HK-2 (cell line): ENCODE measurements around the gene DENND4A.
"Not testable (repeated sequence)": the region's sequence is repeated elsewhere in the genome, so short reads cannot be mapped to it uniquely, and the experiment has no call there.

Source experiments
- DNase-seq: peaks from one replicate; pipeline ENCODE4 v3.0.0-alpha.2; 2018; ENCODE audit not compliant: unreplicated experiment

DENND4A gene

DNA sequence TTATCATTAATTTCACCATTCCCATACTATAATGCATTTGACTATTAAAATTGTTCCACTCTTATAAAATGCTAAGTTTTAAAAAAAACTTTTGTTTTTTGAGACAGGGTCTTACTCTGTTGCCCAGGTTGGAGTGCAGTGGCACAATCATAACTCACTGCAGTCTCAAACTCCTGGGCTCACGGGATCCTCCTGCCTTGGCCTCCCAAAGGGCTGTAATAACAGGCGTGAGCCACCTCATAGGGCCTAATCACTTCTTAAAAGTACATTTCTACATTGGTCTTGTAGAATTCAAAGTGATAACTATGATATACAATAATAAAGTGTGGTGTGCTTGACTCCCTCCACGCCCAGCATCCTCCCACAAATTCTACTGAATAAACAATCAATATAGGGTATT, 3.0 kb downstream of the DENND4A start:
- no peak for DNase-seq

DNA sequence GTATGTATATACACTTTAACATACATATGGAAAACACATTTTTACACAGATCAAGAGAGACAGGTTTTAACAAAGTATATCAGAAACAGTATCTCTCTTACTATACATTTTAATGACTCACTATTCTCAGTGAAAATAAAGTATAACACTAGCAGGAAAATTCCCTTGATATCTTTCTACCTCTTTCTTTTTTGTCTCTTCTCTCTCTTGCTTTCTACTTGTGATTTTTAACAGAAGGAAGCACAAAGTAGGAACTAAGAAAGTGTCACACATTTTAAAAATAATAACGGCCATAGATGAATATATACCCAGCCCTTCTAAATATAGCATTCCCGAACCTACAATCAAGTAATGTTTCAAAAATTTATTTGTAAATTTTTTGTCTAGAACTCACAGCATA, 4.8 kb downstream of the DENND4A start:
- DNase-seq = no peak

DNA sequence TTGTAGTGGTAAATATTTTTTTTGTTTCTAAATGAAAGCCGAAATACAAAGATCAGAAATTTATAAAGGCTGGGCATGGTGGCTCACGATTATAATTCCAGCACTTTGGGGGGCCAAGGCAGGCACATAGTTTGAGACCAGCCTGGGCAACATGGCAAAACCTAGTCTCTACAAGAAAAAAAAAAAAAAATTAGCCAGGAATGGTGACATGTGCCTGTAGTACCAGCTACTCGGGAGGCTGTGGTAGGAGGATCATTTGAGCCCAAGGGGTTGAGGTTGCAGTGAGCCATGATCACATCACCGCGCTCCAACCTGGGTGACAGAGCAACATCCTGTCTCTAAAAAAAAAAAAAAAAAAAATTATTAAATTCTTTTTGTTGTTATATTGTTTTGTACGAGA, 6.9 kb downstream of the DENND4A start:
- DNase-seq = no peak

DNA sequence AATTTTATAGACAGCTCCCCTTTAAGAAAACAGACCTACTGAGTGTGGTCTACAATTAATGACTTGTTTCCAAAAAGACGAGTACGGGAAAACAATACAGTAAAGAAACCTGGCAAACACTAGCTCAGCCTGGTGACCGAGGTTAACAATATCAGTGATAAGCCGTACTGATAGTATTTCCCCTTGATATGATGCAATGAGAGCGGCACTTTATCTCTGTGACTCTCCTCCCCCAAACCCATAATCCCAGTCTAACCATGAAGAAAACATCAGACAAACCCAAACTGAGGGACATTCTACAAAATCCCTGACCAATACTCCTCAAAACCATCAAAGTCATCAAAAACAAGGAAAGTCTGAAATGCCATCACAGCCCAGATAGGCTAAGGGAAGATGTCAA, 8.2 kb downstream of the DENND4A start:
- no peak for DNase-seq

DNA sequence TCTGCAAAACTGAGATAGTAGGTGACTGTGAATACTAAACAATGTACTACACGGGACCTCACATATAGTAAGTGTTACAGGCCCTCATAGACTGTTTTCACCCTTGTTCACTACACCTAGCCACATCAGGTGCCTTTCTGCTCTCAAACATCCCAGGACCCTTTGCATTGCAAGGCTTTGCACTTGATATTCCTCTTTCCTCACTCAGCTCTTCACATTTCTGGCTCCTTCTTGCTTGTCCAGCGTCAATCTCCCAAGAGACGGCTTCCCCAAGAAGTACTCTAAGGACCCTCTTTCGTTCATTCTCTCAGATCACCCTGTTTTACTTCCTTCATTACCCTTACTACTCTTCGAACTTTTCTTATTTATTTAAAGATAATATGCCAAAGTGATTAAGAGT, 10.0 kb downstream of the DENND4A start:
- no peak for DNase-seq

DNA sequence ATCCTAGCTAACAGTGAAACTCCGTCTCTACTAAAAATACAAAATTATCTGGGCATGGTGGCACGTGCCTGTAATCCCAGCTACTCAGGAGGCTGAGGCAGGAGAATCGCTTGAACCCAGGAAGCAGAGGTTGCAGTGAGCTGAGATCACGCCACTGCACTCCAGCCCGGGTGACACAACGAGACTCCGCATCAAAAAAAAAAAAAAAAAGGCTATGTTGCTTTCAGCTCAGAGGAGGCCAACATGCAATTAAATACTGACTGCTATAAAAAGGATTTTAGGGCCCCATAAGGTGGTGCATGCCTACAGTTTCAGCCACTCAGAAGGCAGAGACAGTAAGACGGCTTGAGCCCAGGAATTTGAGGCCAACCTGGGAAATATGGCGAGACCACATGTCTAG, 13.4 kb downstream of the DENND4A start:
- DNase-seq = not testable (repeated sequence)

DNA sequence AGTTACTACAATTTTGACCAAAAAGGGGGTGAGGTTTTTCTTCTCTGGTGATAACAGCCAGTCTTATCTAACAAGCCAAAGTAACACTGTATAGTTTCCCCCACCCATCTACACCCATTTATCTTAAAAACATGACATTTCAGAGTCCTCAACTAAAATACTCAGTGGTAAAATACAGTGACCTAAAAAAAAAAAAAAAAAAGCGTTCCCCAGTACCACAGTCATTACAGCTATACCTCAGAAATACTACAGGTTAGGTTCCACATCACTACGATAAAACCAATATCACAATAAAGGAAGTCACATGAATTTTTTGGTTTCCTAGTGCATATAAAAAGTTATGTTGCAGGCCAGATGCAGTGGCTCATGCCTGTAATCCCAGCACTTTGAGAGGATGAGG, 13.8 kb downstream of the DENND4A start:
- DNase-seq = no peak

DNA sequence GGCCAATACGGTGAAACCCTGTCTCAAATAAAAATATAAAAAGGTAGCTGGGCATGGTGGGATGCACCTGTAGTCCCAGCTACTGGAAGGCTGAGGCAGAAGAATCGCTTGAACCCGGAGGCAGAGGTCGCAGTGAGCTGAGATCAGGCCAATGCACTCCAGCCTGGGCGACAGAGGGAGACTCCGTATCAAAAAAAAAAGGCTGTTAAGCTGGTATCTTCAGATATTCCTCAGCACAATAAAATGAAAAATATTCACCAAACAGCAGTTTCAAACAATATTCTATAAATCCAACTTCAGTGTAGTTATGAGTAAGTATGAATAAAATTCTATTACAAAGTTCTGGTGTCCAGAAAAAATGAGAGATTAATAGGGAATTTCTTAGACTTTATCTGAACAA, 14.2 kb downstream of the DENND4A start:
- no peak for DNase-seq

DNA sequence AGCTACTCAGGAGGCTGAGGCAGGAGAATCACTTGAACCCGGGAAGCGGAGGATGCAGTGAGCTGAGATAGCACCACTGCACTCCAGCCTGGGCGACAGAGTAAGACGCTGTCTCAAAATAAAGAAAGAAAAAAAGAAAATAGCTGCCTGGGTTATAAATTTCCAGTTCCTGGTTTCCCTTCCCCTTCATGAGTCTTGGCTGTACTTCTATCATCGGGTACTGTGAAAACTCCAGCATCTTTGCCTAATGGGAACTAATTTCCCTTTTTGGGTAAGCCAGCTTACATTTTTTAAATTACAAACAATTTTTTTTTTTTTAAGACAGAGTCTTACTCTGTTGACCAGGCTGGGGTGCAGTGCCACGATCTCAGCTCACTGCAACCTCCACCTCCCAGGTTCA, 15.0 kb downstream of the DENND4A start:
- DNase-seq = no peak

DNA sequence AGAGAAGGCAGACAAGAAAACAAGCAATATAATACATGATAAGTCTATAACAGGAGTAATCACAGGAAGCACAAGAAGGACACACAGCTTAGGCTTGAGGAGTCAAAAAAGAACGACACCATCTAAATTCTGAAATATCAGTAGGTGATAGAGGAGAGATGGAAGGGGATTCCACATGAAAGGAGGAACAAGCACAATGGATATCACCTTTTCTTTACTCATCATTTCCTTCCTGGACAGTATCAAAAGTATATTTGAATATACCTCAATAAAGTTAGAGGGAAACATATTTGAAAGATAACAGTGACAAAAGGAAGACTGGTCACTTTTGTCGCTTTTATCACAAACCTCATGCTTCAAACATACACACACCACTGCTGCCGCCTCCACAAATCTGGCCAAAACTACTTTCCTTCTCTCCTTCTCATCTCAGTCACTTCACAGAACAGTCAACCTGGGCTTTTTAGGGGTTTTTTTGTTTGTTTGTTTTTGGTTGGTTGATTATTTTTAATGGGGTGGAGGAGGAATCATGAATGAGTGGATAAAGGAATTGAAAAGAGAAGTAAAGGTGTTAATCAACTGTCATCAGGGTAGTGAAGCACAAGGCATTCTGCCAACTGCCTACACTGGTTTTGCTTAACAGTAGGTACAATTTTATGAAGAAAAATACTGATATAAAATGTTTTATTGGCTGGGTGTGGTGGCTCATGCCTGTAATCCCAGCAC, 18.5 kb downstream of the DENND4A start:
- DNase-seq = no peak

DNA sequence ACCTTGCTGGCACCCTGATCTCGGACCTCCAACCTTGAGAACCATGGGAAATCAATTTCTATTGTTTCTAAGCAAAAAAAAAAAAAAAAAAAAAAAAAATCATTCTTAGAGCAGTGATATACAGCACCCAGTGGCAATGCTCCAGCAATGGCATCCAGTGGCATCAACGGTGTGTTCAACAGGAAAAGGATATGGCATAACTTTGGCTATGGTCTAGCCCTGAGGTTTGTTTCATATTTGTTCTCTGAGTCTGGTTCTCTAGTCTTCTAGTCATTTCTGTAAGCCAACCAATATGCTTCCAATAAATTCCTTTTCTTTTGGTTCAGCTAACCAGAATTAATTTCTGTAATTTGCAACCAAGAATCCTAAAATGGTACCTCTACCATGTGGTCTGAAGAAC, 19.2 kb downstream of the DENND4A start:
- no peak for DNase-seq

DNA sequence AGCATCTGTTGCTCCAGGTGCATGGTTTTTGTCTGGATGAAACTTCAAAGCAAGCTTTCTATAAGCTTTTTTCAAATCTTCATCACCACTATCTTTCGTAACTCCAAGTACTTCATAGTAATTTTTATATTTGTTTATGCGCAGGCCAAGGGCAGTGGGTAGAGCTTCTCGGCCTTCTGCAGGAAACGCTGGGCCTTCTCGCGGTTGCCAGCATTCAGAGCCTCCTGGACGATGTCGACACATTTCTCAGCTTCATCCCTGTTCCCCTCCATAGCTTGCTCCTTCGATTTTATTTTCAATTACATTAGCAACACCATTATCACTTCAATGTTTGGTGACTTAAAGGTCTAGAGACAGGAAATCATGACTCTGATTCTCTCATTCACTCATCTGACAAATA, 20.2 kb downstream of the DENND4A start:
- no peak for DNase-seq

DNA sequence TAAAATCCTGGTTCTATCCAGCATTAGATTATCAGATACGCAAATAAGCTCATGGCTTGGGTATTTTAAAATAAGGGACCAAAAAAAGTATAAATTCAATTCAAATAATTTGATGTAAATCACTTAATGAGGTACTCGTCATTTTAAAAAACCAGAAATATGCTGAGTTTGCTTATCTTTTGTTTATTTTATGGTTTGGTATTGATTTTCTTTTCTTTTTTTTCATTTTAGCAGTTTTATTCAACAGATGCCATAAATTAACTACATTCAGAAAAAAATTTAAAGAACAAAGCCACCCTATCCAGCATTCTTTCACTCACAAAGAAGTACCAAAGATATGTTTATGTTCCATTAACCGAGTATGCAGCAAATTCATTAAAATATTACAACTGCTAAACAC, 22.6 kb downstream of the DENND4A start:
- no peak for DNase-seq

DNA sequence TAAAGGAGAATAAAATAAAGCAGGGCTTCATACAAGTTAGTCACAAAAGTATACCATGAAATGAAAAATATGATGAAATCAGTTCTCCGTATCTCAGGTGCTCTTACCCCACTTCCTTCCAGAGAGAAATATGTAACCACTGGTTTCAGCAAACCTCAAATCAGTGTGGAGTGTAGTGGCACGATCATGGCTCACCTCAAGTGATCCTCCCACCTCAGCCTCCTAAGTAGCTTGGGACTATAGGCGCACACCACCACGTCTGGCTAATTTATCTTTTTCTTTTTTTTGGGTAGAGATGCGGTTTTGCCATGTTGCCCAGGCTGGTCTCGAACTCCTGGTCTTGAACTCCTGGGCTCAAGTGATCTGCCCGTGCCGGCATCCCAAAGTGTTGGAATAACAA, 24.2 kb downstream of the DENND4A start:
- no peak for DNase-seq

DNA sequence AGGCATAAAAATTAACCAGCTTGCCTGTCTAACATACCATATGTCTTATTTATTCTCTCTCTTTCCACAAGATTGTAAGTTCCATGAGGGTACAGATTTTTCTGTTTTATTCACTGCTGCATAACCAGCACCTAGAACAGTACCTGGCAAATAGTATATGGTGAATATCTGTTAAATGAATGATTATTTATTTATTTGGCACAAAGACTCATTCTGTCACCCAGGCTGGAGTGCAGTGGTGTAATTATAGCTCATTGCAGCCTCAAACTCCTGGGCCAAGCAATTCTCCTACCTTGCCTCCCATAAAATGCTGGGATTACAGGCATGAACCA, 24.9 kb downstream of the DENND4A start:
- no peak for DNase-seq

DNA sequence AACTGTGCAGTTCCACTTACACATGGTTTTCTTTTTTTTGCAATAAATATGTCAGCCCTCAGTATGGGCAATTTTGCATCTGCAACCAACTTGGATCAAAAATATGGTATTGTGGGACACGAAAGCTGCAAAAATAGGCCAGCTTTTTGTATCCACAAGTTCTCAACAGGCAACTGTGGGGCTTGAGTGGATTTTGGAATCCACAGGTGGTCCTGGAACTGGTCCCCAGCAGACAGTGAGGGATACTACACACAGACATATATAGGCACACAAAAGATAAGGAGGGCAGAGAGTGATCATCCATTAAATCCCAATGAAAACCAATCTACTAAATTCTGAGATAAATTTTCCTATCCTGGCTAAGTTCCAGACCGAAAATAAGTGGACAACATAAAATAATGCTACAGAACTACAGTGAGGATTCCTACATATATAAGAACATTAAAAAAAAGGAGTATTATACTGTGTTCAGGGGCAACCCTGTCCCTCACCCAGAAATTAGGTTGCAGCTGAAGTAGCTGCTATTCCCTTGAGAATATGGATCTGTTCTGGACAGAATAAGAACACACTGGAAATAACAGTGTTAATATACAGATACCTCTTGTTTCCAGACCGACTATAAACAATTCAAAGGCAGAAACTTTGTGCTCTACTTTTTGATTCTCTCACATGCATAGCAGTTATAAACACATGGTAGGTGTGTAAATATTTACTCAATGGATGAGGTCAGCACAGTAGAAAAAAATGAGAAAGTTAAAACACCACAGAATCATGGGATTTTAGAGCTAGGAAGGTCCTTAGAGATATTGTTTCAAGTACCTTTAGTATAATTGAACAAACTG, 25.4 kb downstream of the DENND4A start:
- DNase-seq = no peak

DNA sequence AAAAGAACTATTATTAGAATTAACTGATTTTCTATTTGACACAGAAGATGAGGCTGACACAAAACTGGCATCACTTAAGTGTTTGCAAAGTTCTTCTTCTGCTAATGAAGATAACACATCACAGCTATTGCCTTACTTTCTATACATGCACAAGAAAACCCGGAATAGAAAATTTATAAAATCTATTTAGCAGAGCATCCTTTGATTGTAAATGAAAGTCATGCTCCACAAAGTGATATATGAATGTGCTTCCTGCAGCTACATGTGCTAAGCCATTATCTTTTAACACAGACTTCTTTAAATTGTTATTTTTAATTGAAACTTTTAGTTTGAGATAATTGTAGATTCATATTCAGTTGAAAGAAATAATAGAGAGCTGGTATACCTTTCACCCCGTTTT, 27.0 kb downstream of the DENND4A start:
- no peak for DNase-seq

DNA sequence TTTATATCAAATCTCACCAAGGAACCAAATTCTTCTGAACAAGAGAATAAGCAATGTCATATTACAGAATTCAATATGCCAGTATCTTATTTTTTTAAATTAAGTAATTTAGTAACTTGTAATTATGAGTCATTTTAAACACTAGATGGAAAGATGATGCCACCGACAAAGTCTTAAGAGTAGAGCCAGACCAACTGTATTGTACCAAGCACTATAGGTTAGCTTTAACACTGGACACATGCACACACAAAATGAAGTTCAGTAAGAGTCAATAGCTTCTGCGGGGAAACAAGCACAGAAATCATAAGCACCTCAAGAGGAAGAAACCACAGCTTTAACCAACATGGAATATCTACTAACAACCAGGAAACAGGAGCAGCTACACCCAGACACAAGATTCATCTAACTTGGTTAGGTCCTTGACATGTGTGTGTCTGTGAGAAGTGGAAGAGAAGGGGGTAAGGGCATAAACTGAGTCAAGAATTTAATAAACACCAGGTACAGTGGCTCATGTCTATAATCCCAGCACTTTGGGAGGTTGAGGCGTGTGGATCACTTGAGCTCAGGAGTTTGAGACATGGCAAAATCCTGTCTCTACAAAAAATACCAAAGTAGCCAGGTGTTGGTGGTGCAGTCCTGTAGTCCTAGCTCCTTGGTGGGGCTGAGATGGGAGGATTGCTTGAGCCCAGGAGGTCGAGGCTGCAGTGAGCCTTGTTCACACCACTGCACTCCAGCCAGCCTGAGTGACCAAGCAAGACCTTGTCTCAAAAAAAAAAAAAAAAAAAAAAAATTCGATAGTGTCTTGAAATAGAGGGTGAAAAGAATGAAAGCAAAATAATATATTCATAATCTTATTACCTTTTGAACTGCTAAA, 28.9 kb downstream of the DENND4A start:
- no peak for DNase-seq

DNA sequence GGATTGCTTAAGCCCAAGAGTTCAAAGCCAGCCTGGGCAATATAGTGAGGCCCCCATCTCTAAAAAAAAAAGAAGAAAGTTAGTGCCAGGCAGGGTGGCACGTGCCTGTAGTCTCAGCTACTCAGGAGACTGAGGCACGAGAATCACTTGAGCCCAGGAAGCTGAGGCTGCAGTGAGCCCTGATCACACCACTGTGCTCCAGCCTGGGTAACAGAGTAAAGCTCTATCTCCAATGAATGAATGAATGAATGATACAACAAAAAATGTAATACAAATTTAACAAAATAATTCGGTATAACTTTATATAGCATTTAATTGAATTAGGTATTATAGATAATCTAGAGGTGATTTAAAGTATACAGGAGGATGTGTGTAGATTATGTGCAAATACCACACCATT, 29.7 kb downstream of the DENND4A start:
- DNase-seq = no peak

DNA sequence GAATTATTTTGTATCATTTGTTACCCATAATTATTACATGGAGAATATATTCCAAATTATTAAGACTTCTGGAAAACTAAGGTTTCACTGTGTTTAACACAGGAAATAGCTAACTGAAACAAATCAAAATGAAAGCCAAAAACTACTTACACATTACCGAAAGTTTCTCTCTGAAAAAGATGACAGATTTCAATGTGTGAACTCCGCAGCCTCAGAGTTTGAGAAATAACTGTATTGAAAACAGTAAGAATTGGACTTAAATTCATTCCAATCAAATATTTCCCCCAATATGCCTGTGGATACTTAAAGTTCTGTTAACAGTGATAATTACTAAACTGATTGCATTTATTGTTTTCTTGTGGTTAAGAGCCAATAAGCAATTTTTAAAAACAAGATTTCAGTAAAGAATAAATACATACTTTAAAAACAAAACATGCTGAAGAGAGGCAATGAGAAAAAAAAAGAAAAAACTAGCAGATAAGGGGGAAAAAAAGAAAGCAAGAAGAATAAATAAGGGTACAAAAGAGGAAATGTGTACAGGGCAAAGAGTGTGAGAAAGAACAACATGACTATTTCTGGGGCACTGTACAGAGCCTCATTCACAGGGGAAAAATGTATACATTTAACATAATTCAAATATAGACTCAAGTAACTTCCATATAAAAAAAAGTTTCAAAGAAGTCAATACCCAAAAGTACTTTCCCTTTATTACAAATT, 30.7 kb downstream of the DENND4A start:
- DNase-seq = no peak

DNA sequence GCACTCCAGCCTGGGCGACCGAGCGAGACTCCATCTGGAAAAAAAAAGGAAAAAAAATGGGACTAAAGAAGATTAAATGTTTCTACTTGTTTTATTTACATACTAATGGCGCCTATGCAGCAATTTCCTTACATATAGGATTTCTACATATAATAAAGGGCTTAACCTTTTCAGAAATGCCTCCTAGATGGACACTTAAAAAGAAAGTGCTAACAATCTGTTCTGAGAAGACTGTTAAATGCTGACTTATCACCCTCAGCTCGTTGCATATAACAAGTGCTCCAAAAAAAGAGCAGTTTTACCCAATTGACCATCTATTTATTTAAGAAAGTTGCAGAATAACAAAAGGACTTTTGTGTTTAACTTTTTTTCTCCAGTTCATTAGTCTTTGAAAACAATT, 32.7 kb downstream of the DENND4A start:
- no peak for DNase-seq

DNA sequence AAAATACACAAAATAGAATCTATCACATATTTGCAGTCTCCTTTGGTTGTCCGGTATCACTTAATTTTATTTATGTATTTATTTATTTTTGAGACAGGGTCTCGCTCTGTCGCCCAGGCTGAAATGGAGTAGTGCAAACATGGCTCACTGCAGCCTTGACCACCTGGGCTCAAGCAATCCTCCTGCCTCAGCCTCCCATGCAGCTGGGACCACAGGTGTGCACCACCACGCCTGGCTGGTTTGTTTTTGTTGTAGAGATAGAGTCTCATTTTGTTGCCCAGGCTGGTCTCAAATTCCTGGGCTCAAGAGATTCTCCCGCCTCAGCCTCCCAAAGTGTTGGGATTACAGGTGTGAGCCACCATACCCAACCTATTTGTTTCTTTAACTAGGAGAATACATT, 33.9 kb downstream of the DENND4A start:
- DNase-seq = no peak
